Stimulated activated naive CD8-positive, alpha-beta T cell treated with anti-CD3 and anti-CD28 coated beads, Interleukin-15, Interleukin-2, amounts not matched to agents 100 U/mL and 50 U/mL, for 24 hours (primary cell): ENCODE data around the gene RPSA.
A peak's percentile ranks its signal among the peaks of the same experiment; 100 is the strongest.
"Not testable (repeated sequence)": the region's sequence is repeated elsewhere in the genome, so short reads cannot be mapped to it uniquely, and the experiment has no call there.

Source experiments
- ATAC-seq: fragments of 150-1000 bp; cut with Tn5 transposase; one replicate; pipeline ENCODE4 v1.10.0; 2021
- DNase-seq: peaks from one replicate; pipeline ENCODE4 v3.0.0; 2021

RPSA gene

GRCh38 chr3:39406368-39407258, at the start of gene RPSA:
RPSA (plus strand) TSS chr3:39406720; CDS start chr3:39407654, 934 bp downstream.
- peak; percentile 94 for DNase-seq

GRCh38 chr3:39358333-39358732, 48.2 kb upstream of the RPSA start:
- no peak for DNase-seq
- no peak for ATAC-seq

More at GRCh38 chr3:39406368-39407258, at the start of gene RPSA:
- ATAC-seq: peak; percentile 97

GRCh38 chr3:39361252-39361927, 45.1 kb upstream of the RPSA start:
- peak; percentile 58 for DNase-seq
- peak; percentile 94 for ATAC-seq

- DNase-seq: no peak
- ATAC-seq: no peak
These were observed 44.3 kb upstream of the RPSA start for GRCh38 chr3:39362192-39362591.

GRCh38 chr3:39362812-39363211, 43.7 kb upstream of the RPSA start:
- ATAC-seq (peak; percentile 16), DNase-seq (no peak)

GRCh38 chr3:39370450-39370849, 36.1 kb upstream of the RPSA start:
- ATAC-seq, DNase-seq: not testable (repeated sequence)

GRCh38 chr3:39372833-39373232, 33.7 kb upstream of the RPSA start:
- DNase-seq (no peak), ATAC-seq (no peak)

GRCh38 chr3:39376959-39377634, 29.4 kb upstream of the RPSA start:
- ATAC-seq (no peak), DNase-seq (no peak)

- DNase-seq (peak; percentile 60), ATAC-seq (peak; percentile 80)
These were observed 28.4 kb upstream of the RPSA start for GRCh38 chr3:39378088-39378487.

- DNase-seq (no peak), ATAC-seq (no peak)
These were observed 27.4 kb upstream of the RPSA start for GRCh38 chr3:39378957-39379777.

- DNase-seq (no peak), ATAC-seq (no peak)
These were observed 26.8 kb upstream of the RPSA start for GRCh38 chr3:39379778-39380155.

- DNase-seq (no peak), ATAC-seq (no peak)
These were observed 25.1 kb upstream of the RPSA start for GRCh38 chr3:39381432-39381831.

GRCh38 chr3:39383045-39383880, 23.3 kb upstream of the RPSA start, which contains the start of gene SLC25A38:
SLC25A38 (plus strand) TSS chr3:39383370; CDS start chr3:39383725, 355 bp downstream.
- ATAC-seq (peak; percentile 88), DNase-seq (peak; percentile 83)

- ATAC-seq (peak; percentile 83), DNase-seq (peak; percentile 98)
These were observed 22.4 kb upstream of the RPSA start for GRCh38 chr3:39383881-39384664.

GRCh38 chr3:39384665-39385000, 21.9 kb upstream of the RPSA start:
- DNase-seq: no peak

GRCh38 chr3:39385456-39386090, 20.9 kb upstream of the RPSA start:
- no peak for ATAC-seq
- DNase-seq: no peak

More at GRCh38 chr3:39384665-39385000, 21.9 kb upstream of the RPSA start:
- ATAC-seq: no peak

GRCh38 chr3:39386318-39386717, 20.2 kb upstream of the RPSA start:
- no peak for DNase-seq
- no peak for ATAC-seq

GRCh38 chr3:39387411-39387975, 19.0 kb upstream of the RPSA start:
- DNase-seq (no peak), ATAC-seq (no peak)

GRCh38 chr3:39388153-39388552, 18.4 kb upstream of the RPSA start:
- no peak for DNase-seq
- no peak for ATAC-seq
